H9 (cell line): ENCODE data around the gene OLA1. TPM values are rescaled to one million over a fixed set of nuclear protein-coding genes. Genes with fewer than 3 reads are reported as not detected.

ENCODE experiments used
- DNase-seq: peaks from one replicate; pipeline ENCODE4 v3.0.0-alpha.2; 2017
- H2AFZ ChIP-seq: one replicate; pipeline ENCODE4 v1.6.1; 2013; ENCODE audit warnings: mild to moderate bottlenecking, low read length, control low read depth, moderate library complexity
- H2AK5ac ChIP-seq: 2 replicates; pipeline ENCODE4 v1.6.1; 2013; ENCODE audit warnings: low read length, control low read depth, mixed read lengths; ENCODE audit not compliant: insufficient read length
- H2BK120ac ChIP-seq: one replicate; pipeline ENCODE4 v1.6.1; 2013; ENCODE audit warnings: low read depth, mild to moderate bottlenecking, low read length, control low read depth, inconsistent platforms; ENCODE audit not compliant: poor library complexity, severe bottlenecking
- H2BK12ac ChIP-seq: 2 replicates; pipeline ENCODE4 v1.6.1; 2013; ENCODE audit warnings: low read length, control low read depth, mixed read lengths, low read depth; ENCODE audit not compliant: insufficient read length
- H2BK15ac ChIP-seq: 2 replicates; pipeline ENCODE4 v1.6.1; 2013; ENCODE audit warnings: low read depth, low read length, control low read depth
- H2BK20ac ChIP-seq: one replicate; pipeline ENCODE4 v1.6.1; 2013; ENCODE audit warnings: low read depth, mild to moderate bottlenecking, low read length, control low read depth, inconsistent platforms; ENCODE audit not compliant: poor library complexity, severe bottlenecking
- H2BK5ac ChIP-seq: 2 replicates; pipeline ENCODE4 v1.6.1; 2013; ENCODE audit warnings: low read length, control low read depth, mixed read lengths; ENCODE audit not compliant: insufficient read length
- H3K14ac ChIP-seq: 2 replicates; pipeline ENCODE4 v1.6.1; 2013; ENCODE audit warnings: low read length, control low read depth; ENCODE audit not compliant: insufficient read depth
- H3K18ac ChIP-seq: 2 replicates; pipeline ENCODE4 v1.6.1; 2013; ENCODE audit warnings: low read depth, mild to moderate bottlenecking, mixed read lengths, low read length, control low read depth; ENCODE audit not compliant: insufficient read length
- H3K23ac ChIP-seq: 2 replicates; pipeline ENCODE4 v1.6.1; 2013; ENCODE audit warnings: low read length, control low read depth, mixed read lengths, low read depth; ENCODE audit not compliant: insufficient read length
- H3K23me2 ChIP-seq: 2 replicates; pipeline ENCODE4 v1.6.1; 2013; ENCODE audit warnings: low read depth, mild to moderate bottlenecking, mixed read lengths, low read length, control low read depth; ENCODE audit not compliant: insufficient read length, poor library complexity, severe bottlenecking
- H3K27ac ChIP-seq: 2 replicates; pipeline ENCODE4 v1.5.1; 2013; ENCODE audit warnings: low read length, control low read depth, mixed read lengths, low read depth; ENCODE audit not compliant: insufficient read length
- H3K27me3 ChIP-seq: 2 replicates; pipeline ENCODE4 v1.6.1; 2013; ENCODE audit warnings: low read length, control low read depth, inconsistent platforms; ENCODE audit not compliant: insufficient read depth
- H3K4ac ChIP-seq: 2 replicates; pipeline ENCODE4 v1.6.1; 2013; ENCODE audit warnings: low read depth, mild to moderate bottlenecking, control low read depth, inconsistent platforms, low read length, moderate library complexity
- H3K4me1 ChIP-seq: 2 replicates; pipeline ENCODE4 v1.6.1; 2013; ENCODE audit warnings: low read length, control low read depth, inconsistent platforms; ENCODE audit not compliant: insufficient read depth
- H3K4me2 ChIP-seq: 2 replicates; pipeline ENCODE4 v1.6.1; 2013; ENCODE audit warnings: low read length, control low read depth, mixed read lengths; ENCODE audit not compliant: insufficient read length, insufficient read depth
- H3K56ac ChIP-seq: 2 replicates; pipeline ENCODE4 v1.6.1; 2013; ENCODE audit warnings: low read depth, mild to moderate bottlenecking, mixed read lengths, low read length, control low read depth; ENCODE audit not compliant: insufficient read length
- H3K79me1 ChIP-seq: 2 replicates; pipeline ENCODE4 v1.6.1; 2013; ENCODE audit warnings: low read depth, mild to moderate bottlenecking, moderate library complexity, low read length, control low read depth, inconsistent platforms; ENCODE audit not compliant: insufficient read depth, poor library complexity, severe bottlenecking
- H3K79me2 ChIP-seq: 2 replicates; pipeline ENCODE4 v1.6.1; 2013; ENCODE audit warnings: low read length, control low read depth, inconsistent platforms; ENCODE audit not compliant: insufficient read depth
- H3K9ac ChIP-seq: 2 replicates; pipeline ENCODE4 v1.6.1; 2013; ENCODE audit warnings: low read length, control low read depth, mixed read lengths; ENCODE audit not compliant: insufficient read length; ENCODE audit errors: extremely low read depth
- H3K9me3 ChIP-seq: one replicate; pipeline ENCODE4 v1.6.1; 2013; ENCODE audit warnings: low read depth, low read length, inconsistent platforms; ENCODE audit not compliant: control insufficient read depth
- H3T11ph ChIP-seq: one replicate; pipeline ENCODE4 v1.6.1; 2013; ENCODE audit warnings: mild to moderate bottlenecking, low read length, control low read depth, inconsistent platforms
- H4K20me1 ChIP-seq: one replicate; pipeline ENCODE4 v1.6.1; 2013; ENCODE audit not compliant: control insufficient read depth, insufficient read length, insufficient read depth
- H4K5ac ChIP-seq: 2 replicates; pipeline ENCODE4 v1.6.1; 2013; ENCODE audit warnings: low read depth, mild to moderate bottlenecking, mixed read lengths, low read length, control low read depth; ENCODE audit not compliant: insufficient read length
- H4K8ac ChIP-seq: replicated peaks from 2 replicates; pipeline ENCODE4 v1.6.1; 2013; ENCODE audit warnings: low read length, control low read depth, mixed read lengths, low read depth; ENCODE audit not compliant: insufficient read length
- H4K91ac ChIP-seq: 2 replicates; pipeline ENCODE4 v1.6.1; 2013; ENCODE audit warnings: low read depth, mild to moderate bottlenecking, moderate library complexity, mixed read lengths, low read length, control low read depth; ENCODE audit not compliant: insufficient read length
- H3K27ac Mint-ChIP-seq, 3 experiments: 2 replicates in 2 of 3; 3 replicates in 1 of 3; pipeline ENCODE4 v1.8.0; 2020 to 2021; ENCODE audit warnings: mixed read lengths in 3 of 3, mild to moderate bottlenecking in 1 of 3, moderate library complexity in 1 of 3
- H3K27me3 Mint-ChIP-seq: 2 replicates; pipeline ENCODE4 v1.8.0; 2021; ENCODE audit warnings: low read depth, mild to moderate bottlenecking, moderate library complexity, mixed read lengths
- H3K36me3 Mint-ChIP-seq, 3 experiments: 2 replicates in 2 of 3; 3 replicates in 1 of 3; pipeline ENCODE4 v1.8.0; 2020 to 2021; ENCODE audit warnings: low read depth in 3 of 3, mixed read lengths in 3 of 3; ENCODE audit not compliant: insufficient read depth in 1 of 3
- H3K4me1 Mint-ChIP-seq, 2 experiments: 2 replicates each; pipeline ENCODE4 v1.8.0; 2020; ENCODE audit warnings: mixed read lengths in 2 of 2
- H3K4me3 Mint-ChIP-seq, 2 experiments: 2 replicates in 1 of 2; 3 replicates in 1 of 2; pipeline ENCODE4 v1.8.0; 2020 to 2021; ENCODE audit warnings: mild to moderate bottlenecking in 2 of 2, mixed read lengths in 2 of 2, moderate library complexity in 1 of 2
- H3K9me3 Mint-ChIP-seq, 2 experiments: 2 replicates in 1 of 2; 3 replicates in 1 of 2; pipeline ENCODE4 v1.8.0; 2020; ENCODE audit warnings: mild to moderate bottlenecking in 2 of 2, mixed read lengths in 2 of 2, moderate library complexity in 1 of 2
- CTCF ChIP-seq: fragments of 200-600 bp; sonication (generic); conservative IDR thresholded peaks from 3 replicates; pipeline ENCODE4 v1.8.0; 2021; ENCODE audit warnings: antibody characterized with exemption, mild to moderate bottlenecking
- WGBS: extraction: QIAGEN DNeasy Blood & Tissue Kit; methylation state at CpG from one replicate; pipeline ENCODE4 v1.1.7; 2013; ENCODE audit warnings: missing lambda C conversion rate, low lambda C conversion rate, mixed read lengths; ENCODE audit not compliant: insufficient read length; ENCODE audit errors: extremely low coverage; 5-methylcytosine and 5-hydroxymethylcytosine counted together
- total RNA-seq: library from RNA; stranded (reverse); gene quantifications from 2 replicates; pipeline ENCODE4 v1.2.1, GENCODE V29; 2021

Gene OLA1
- total RNA-seq, 1 experiment from 2014 or later: 133 TPM

- H2AK5ac ChIP-seq: no peak overlapping the region
- Mint-ChIP-seq H3K9me3 (no peaks in the 10 kb centered on the region), H3K4me1 (peaks cover 38 to 47% of the 10 kb centered on the region in 2 experiments), H3K27me3 (peaks cover 6% of the 10 kb centered on the region; the same call in 1 of the 2 replicates), H3K4me3 (no peak overlapping the region), H3K36me3 (no peaks in the 10 kb centered on the region), H3K27ac (peak overlapping the region; percentile 36 to 85 (median 61); a peak in 2 of 7 replicates)
- no peak for DNase-seq
- no peak overlapping the region for H2BK15ac ChIP-seq
- H3K9me3 ChIP-seq: no peaks in the 10 kb centered on the region
- TF ChIP-seq CTCF: no peak
- H3K79me2 ChIP-seq: no peaks in the 10 kb centered on the region
- H4K5ac ChIP-seq: no peak overlapping the region
- H2AFZ ChIP-seq: no peak overlapping the region
- no peak overlapping the region for H2BK120ac ChIP-seq
- H3K4me2 ChIP-seq: no peak overlapping the region
- no peak overlapping the region for H3K23ac ChIP-seq
- no CpG with 5 or more reads among the region's 47 CpGs for WGBS
- no peak overlapping the region for H3K27ac ChIP-seq
- H3K4ac ChIP-seq: no peak overlapping the region
- H3K14ac ChIP-seq: 0 out of 2 replicates have a peak overlapping the region, but pooled peaks have one; percentile 4
- peak overlapping the region; percentile 22 for H3K18ac ChIP-seq
- H3K9ac ChIP-seq: no peak overlapping the region
- H4K20me1 ChIP-seq: no peaks in the 10 kb centered on the region
- H2BK20ac ChIP-seq: no peak overlapping the region
- no peak overlapping the region for H3T11ph ChIP-seq
- H2BK12ac ChIP-seq: no peak overlapping the region
- H2BK5ac ChIP-seq: no peak overlapping the region
- H3K4me1 ChIP-seq: peaks cover 3% of the 10 kb centered on the region; the same call in 1 of the 2 replicates
- no peaks in the 10 kb centered on the region for H3K79me1 ChIP-seq
- H3K23me2 ChIP-seq: no peaks in the 10 kb centered on the region
- no peak overlapping the region for H4K8ac ChIP-seq
- H3K27me3 ChIP-seq: no peaks in the 10 kb centered on the region
- H4K91ac ChIP-seq: no peak overlapping the region
- no peak overlapping the region for H3K56ac ChIP-seq
Observed at GRCh38 chr2:174025271-174026121, 222.8 kb downstream of the OLA1 start.
